CD4-positive, alpha-beta T cell treated with Interleukin-15 for 4 hours (primary cell): ENCODE results near the gene PLA2G1B.
A peak's percentile ranks its signal among the peaks of the same experiment; 100 is the strongest.

Experiments
- DNase-seq: peaks from one replicate; pipeline ENCODE4 v3.0.0-alpha.2; 2020; ENCODE audit warnings: low spot score

Gene PLA2G1B

GRCh38 chr12:120324841-120325417, 2.6 kb downstream of the PLA2G1B start:
- no peak for DNase-seq

- DNase-seq = no peak
These were observed 3.8 kb downstream of the PLA2G1B start for GRCh38 chr12:120323772-120324171.

GRCh38 chr12:120321382-120322202, 6.0 kb downstream of the PLA2G1B start:
- no peak for DNase-seq

GRCh38 chr12:120317224-120318105, 10.1 kb downstream of the PLA2G1B start:
- peak; percentile 100 for DNase-seq

- no peak for DNase-seq
These were observed 10.8 kb downstream of the PLA2G1B start for GRCh38 chr12:120316798-120317223.

- no peak for DNase-seq
These were observed 13.4 kb downstream of the PLA2G1B start for GRCh38 chr12:120314220-120314619.

GRCh38 chr12:120301962-120302815, 25.4 kb downstream of the PLA2G1B start, which contains the start of gene SIRT4:
TSS of gene SIRT4 (plus strand) at chr12:120302321. CDS start at chr12:120303562, 1,241 bp downstream.
- peak; percentile 91 for DNase-seq

GRCh38 chr12:120292661-120293531, 34.7 kb downstream of the PLA2G1B start, which contains the start of gene RNU4-1:
TSS of gene RNU4-1 (minus strand) at chr12:120293237.
- peak; percentile 82 for DNase-seq

- no peak for DNase-seq
These were observed 35.2 kb downstream of the PLA2G1B start for GRCh38 chr12:120292411-120292660.

- peak; percentile 3 for DNase-seq
These were observed 36.8 kb downstream of the PLA2G1B start for GRCh38 chr12:120290609-120291305.

- DNase-seq = no peak
These were observed 40.1 kb downstream of the PLA2G1B start for GRCh38 chr12:120287491-120287890.

- DNase-seq = no peak
These were observed 40.6 kb downstream of the PLA2G1B start for GRCh38 chr12:120286768-120287490.

- no peak for DNase-seq
These were observed 43.2 kb downstream of the PLA2G1B start for GRCh38 chr12:120284381-120284780.

- no peak for DNase-seq
These were observed 44.3 kb downstream of the PLA2G1B start for GRCh38 chr12:120283318-120283717.

GRCh38 chr12:120278137-120279069, 49.2 kb downstream of the PLA2G1B start:
- no peak for DNase-seq

GRCh38 chr12:120276734-120277133, 50.8 kb downstream of the PLA2G1B start:
- DNase-seq = no peak
